Mesodermal cell (in vitro differentiated cells): ENCODE measurements around the gene LRRC75A.

ENCODE experiments used
- H3K27ac ChIP-seq: 2 replicates; pipeline ENCODE4 v1.7.0; 2013; ENCODE audit warnings: mild to moderate bottlenecking, low read depth, low read length, moderate library complexity; ENCODE audit not compliant: severe bottlenecking
- H3K36me3 ChIP-seq: 2 replicates; pipeline ENCODE4 v1.7.1; 2013; ENCODE audit warnings: mild to moderate bottlenecking, low read length, moderate library complexity; ENCODE audit not compliant: control insufficient read depth, insufficient read depth
- H3K4me1 ChIP-seq: one replicate; pipeline ENCODE4 v1.7.1; 2013; ENCODE audit warnings: mild to moderate bottlenecking, low read length; ENCODE audit not compliant: insufficient read depth, control insufficient read depth, poor library complexity, severe bottlenecking
- H3K4me3 ChIP-seq: 2 replicates; pipeline ENCODE4 v1.7.0; 2013; ENCODE audit warnings: low read length, control low read depth, mild to moderate bottlenecking; ENCODE audit not compliant: insufficient read depth, poor library complexity, severe bottlenecking; ENCODE audit errors: extremely low read depth
- H3K9me3 ChIP-seq: 2 replicates; pipeline ENCODE4 v1.7.1; 2013; ENCODE audit warnings: mild to moderate bottlenecking, low read length, moderate library complexity; ENCODE audit not compliant: control insufficient read depth
- WGBS, 2 experiments: methylation state at CpG; one replicate each; pipeline ENCODE4 v1.1.5; 2013; ENCODE audit warnings: missing lambda C conversion rate in 2 of 2; ENCODE audit not compliant: insufficient coverage in 2 of 2; 5-methylcytosine and 5-hydroxymethylcytosine counted together

The LRRC75A gene

GRCh38 chr17:16515933-16516332, 23.9 kb upstream of the LRRC75A start:
- no peak overlapping the region for H3K27ac ChIP-seq
- WGBS, 2 experiments = 95 to 100% methylated on average over 4 of the region's 4 CpGs
- H3K36me3 ChIP-seq = no peaks in the 10 kb centered on the region
- H3K4me1 ChIP-seq = peaks cover 16% of the 10 kb centered on the region
- H3K9me3 ChIP-seq = no peaks in the 10 kb centered on the region
- no peak overlapping the region for H3K4me3 ChIP-seq

- no peak overlapping the region for H3K4me3 ChIP-seq
- H3K27ac ChIP-seq = no peak overlapping the region
- WGBS, 2 experiments = 97 to 98% methylated on average over 4 to 6 of the region's 6 CpGs
- H3K9me3 ChIP-seq = no peaks in the 10 kb centered on the region
- H3K4me1 ChIP-seq = peaks cover 16% of the 10 kb centered on the region
- no peaks in the 10 kb centered on the region for H3K36me3 ChIP-seq
Observed at GRCh38 chr17:16513873-16514272, 21.9 kb upstream of the LRRC75A start.

GRCh38 chr17:16512011-16512410, 20.0 kb upstream of the LRRC75A start:
- H3K27ac ChIP-seq = no peak overlapping the region
- H3K4me1 ChIP-seq = peaks cover 16% of the 10 kb centered on the region
- 40 to 66% methylated on average over 1 to 3 of the region's 4 CpGs for WGBS, 2 experiments
- no peak overlapping the region for H3K4me3 ChIP-seq
- H3K36me3 ChIP-seq = no peaks in the 10 kb centered on the region
- H3K9me3 ChIP-seq = no peaks in the 10 kb centered on the region

- H3K4me3 ChIP-seq = no peak overlapping the region
- H3K36me3 ChIP-seq = no peaks in the 10 kb centered on the region
- no peaks in the 10 kb centered on the region for H3K9me3 ChIP-seq
- H3K27ac ChIP-seq = no peak overlapping the region
- H3K4me1 ChIP-seq = peaks cover 16% of the 10 kb centered on the region
- 80 to 85% methylated on average over 1 of the region's 1 CpG for WGBS, 2 experiments
Observed at GRCh38 chr17:16511593-16511992, 19.6 kb upstream of the LRRC75A start.

GRCh38 chr17:16507918-16508533, 16.0 kb upstream of the LRRC75A start:
- no peak overlapping the region for H3K27ac ChIP-seq
- WGBS, 2 experiments = 87 to 93% methylated on average over 8 of the region's 8 CpGs
- no peaks in the 10 kb centered on the region for H3K9me3 ChIP-seq
- no peaks in the 10 kb centered on the region for H3K36me3 ChIP-seq
- H3K4me3 ChIP-seq = no peak overlapping the region
- peaks cover 7% of the 10 kb centered on the region for H3K4me1 ChIP-seq

- 86 to 92% methylated on average over 3 of the region's 3 CpGs for WGBS, 2 experiments
- no peaks in the 10 kb centered on the region for H3K4me1 ChIP-seq
- no peak overlapping the region for H3K27ac ChIP-seq
- H3K9me3 ChIP-seq = no peaks in the 10 kb centered on the region
- H3K36me3 ChIP-seq = no peaks in the 10 kb centered on the region
- H3K4me3 ChIP-seq = no peak overlapping the region
Observed at GRCh38 chr17:16506188-16506587, 14.2 kb upstream of the LRRC75A start.

- 94 to 100% methylated on average over 2 to 3 of the region's 3 CpGs for WGBS, 2 experiments
- H3K27ac ChIP-seq = no peak overlapping the region
- H3K4me1 ChIP-seq = no peaks in the 10 kb centered on the region
- no peaks in the 10 kb centered on the region for H3K36me3 ChIP-seq
- no peaks in the 10 kb centered on the region for H3K9me3 ChIP-seq
- H3K4me3 ChIP-seq = no peak overlapping the region
Observed at GRCh38 chr17:16504984-16505383, 13.0 kb upstream of the LRRC75A start.

GRCh38 chr17:16496820-16497489, 5.0 kb upstream of the LRRC75A start:
- Histone ChIP-seq H3K4me3 (no peak overlapping the region), H3K9me3 (no peaks in the 10 kb centered on the region)
- WGBS, 2 experiments = 85 to 86% methylated on average over 10 of the region's 12 CpGs

GRCh38 chr17:16495980-16496819, 4.2 kb upstream of the LRRC75A start:
- WGBS, 2 experiments = 92% methylated on average over 7 to 11 of the region's 12 CpGs
- H3K27ac ChIP-seq = no peak overlapping the region
- no peak overlapping the region for H3K4me3 ChIP-seq
- no peaks in the 10 kb centered on the region for H3K36me3 ChIP-seq
- no peaks in the 10 kb centered on the region for H3K9me3 ChIP-seq
- H3K4me1 ChIP-seq = peaks cover 3% of the 10 kb centered on the region

More at GRCh38 chr17:16496820-16497489, 5.0 kb upstream of the LRRC75A start:
- Histone ChIP-seq H3K4me1 (no peaks in the 10 kb centered on the region), H3K36me3 (no peaks in the 10 kb centered on the region), H3K27ac (no peak overlapping the region)

- Histone ChIP-seq H3K36me3 (no peaks in the 10 kb centered on the region), H3K27ac (no peak overlapping the region), H3K4me1 (peaks cover 3% of the 10 kb centered on the region), H3K4me3 (no peak overlapping the region), H3K9me3 (no peaks in the 10 kb centered on the region)
- 73 to 86% methylated on average over 3 to 4 of the region's 4 CpGs for WGBS, 2 experiments
Observed at GRCh38 chr17:16495561-16495960, 3.6 kb upstream of the LRRC75A start.
